Colonic mucosa (tissue), 4 donors: ENCODE data around the gene MRPL21. TPM values are rescaled to one million over a fixed set of nuclear protein-coding genes. Genes with fewer than 3 reads are reported as not detected.
A peak's percentile ranks its signal among the peaks of the same experiment; 100 is the strongest.

Experiments used
- DNase-seq: peaks from one replicate; pipeline ENCODE4 v3.0.0-alpha.2; 2020
- H3K27ac ChIP-seq: fragments of 200-600 bp; one replicate; pipeline ENCODE4 v1.8.0; 2021
- H3K27me3 ChIP-seq: fragments of 200-600 bp; one replicate; pipeline ENCODE4 v1.8.0; 2021
- H3K36me3 ChIP-seq: fragments of 200-600 bp; one replicate; pipeline ENCODE4 v1.8.0; 2021
- H3K4me1 ChIP-seq: fragments of 200-600 bp; one replicate; pipeline ENCODE4 v1.8.0; 2021; ENCODE audit warnings: mild to moderate bottlenecking
- H3K4me3 ChIP-seq: fragments of 200-600 bp; one replicate; pipeline ENCODE4 v1.8.0; 2021
- H3K9ac ChIP-seq, 2 donors: one replicate each; pipeline ENCODE4 v1.7.0; 2013; ENCODE audit warnings: control low read depth in 2 of 2, low read depth in 2 of 2, low read length in 2 of 2
- H3K9me3 ChIP-seq: fragments of 200-600 bp; one replicate; pipeline ENCODE4 v1.8.0; 2021
- intact Hi-C: fragments of 100-400 bp; cut with DNase I; formaldehyde crosslinking; loops from one replicate; pipeline ENCODE4 v1.14.1; 2022
- total RNA-seq, 2 donors: library from RNA; stranded (reverse); fragmentation: NEBNext Ultra II Directional in 1 of 2; extraction: Animal tissue kit (Norgen Biotek cat#: 25700) in 1 of 2; gene quantifications; one replicate each; pipeline ENCODE4 v1.2.1, GENCODE V29; 2021
- TF ChIP-seq, protein P1 (sequence below): fragments of 200-600 bp; IDR thresholded peaks from one replicate; pipeline ENCODE4 v1.8.0; 2022; ENCODE audit warnings: antibody characterized with exemption, mild to moderate bottlenecking
- donor health status: healthy.
- donor health status: DM: no; HTN: no; CAD: no.
- donor health status: DM: no; HTN: no; CAD: no.

The MRPL21 gene
- total RNA-seq, 2 donors from 2014 or later: 59.8 to 104 TPM

DNA sequence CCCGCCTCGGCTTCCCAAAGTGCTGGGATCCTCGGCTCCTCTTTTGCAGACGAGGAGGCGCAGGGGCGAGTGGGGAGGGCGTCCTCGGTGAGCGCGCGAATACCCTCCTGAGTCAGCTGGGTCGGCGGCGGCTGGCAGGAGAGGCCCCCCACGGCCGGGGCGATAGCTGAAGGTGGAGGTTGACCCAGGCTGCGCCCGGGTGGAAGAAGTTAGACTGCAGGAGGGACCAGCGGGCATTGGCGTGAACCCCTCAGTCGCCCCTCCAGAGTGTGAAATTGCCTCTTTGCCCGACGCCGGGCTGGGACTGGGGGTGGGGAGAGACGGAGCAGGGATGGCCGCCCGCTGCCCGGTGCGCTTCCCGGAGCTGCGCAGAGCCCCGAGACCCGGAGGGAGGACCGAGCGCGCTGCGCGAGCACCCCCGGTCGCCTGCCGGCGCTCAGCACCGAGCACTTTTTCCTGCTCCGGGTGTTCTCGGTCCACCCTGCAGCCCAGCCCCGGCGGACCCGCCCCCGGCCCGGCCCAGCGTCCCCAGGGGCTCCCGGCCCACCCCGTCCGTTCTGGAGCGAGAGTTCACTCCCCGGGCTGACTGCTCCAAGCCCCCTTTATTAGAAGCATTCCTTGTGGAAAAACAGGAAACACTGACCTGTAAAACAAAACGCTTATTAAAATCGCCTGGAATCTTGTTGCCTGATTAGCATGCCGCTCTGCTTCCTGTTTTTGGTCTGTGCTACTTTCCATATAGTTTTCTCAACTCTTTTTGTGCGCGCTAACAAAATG is 48.2 kb downstream of the MRPL21 start:
- peaks cover 10% of the 10 kb centered on the region for H3K4me1 ChIP-seq
- intact Hi-C loops: no loop called here
- H3K27ac ChIP-seq: peak overlapping the region; percentile 10
- H3K9me3 ChIP-seq: no peaks in the 10 kb centered on the region
- no peaks in the 10 kb centered on the region for H3K36me3 ChIP-seq
- DNase-seq: peak; percentile 58
- H3K9ac ChIP-seq: peak overlapping the region; percentile 55 to 63
- peak overlapping the region; percentile 47 for H3K4me3 ChIP-seq
- TF ChIP-seq, protein P1, sequence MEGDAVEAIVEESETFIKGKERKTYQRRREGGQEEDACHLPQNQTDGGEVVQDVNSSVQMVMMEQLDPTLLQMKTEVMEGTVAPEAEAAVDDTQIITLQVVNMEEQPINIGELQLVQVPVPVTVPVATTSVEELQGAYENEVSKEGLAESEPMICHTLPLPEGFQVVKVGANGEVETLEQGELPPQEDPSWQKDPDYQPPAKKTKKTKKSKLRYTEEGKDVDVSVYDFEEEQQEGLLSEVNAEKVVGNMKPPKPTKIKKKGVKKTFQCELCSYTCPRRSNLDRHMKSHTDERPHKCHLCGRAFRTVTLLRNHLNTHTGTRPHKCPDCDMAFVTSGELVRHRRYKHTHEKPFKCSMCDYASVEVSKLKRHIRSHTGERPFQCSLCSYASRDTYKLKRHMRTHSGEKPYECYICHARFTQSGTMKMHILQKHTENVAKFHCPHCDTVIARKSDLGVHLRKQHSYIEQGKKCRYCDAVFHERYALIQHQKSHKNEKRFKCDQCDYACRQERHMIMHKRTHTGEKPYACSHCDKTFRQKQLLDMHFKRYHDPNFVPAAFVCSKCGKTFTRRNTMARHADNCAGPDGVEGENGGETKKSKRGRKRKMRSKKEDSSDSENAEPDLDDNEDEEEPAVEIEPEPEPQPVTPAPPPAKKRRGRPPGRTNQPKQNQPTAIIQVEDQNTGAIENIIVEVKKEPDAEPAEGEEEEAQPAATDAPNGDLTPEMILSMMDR: peak; percentile 30
- H3K27me3 ChIP-seq: peaks cover 4% of the 10 kb centered on the region

DNA sequence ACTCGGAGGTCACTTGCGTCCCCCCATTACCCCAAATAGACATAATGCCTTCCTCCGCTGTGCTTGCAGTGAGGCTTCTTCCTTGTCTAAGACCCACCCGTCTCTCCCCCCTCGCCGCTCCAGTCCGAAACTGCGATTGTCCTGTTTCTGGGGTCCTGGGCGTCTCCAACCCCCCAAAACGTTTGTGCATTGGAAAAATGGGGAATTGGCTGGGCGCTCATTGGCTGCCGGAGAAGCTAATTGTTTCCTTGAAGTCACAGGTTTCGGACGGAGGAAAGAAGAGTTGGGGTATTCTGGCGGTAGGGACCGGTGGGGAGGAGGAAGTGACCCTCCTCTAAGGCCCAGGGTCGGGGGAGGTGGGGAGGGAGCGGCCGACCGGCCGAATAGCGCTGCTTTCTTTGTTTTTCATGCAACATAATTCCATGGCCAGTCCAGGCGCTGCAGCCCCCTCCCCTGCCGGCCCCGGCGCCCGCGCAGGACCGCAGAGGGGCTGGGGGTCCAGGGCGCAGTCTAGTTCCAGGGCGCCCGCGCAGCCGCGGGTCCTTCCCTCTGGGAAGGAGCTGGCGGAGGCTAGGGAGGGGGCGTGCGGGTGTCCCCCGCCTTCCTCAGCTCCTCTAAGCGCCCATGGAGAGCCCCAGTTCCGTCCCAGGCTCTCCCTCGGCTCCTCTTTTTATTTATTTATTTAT is 49.2 kb downstream of the MRPL21 start:
- H3K36me3 ChIP-seq: no peaks in the 10 kb centered on the region
- H3K9ac ChIP-seq: no peak overlapping the region
- TF ChIP-seq, protein P1: no peak
- intact Hi-C loops: no loop called here
- no peak for DNase-seq
- no peaks in the 10 kb centered on the region for H3K9me3 ChIP-seq
- peaks cover 4% of the 10 kb centered on the region for H3K27me3 ChIP-seq
- peaks cover 10% of the 10 kb centered on the region for H3K4me1 ChIP-seq
- H3K4me3 ChIP-seq: peak overlapping the region; percentile 47
- H3K27ac ChIP-seq: no peak overlapping the region

DNA sequence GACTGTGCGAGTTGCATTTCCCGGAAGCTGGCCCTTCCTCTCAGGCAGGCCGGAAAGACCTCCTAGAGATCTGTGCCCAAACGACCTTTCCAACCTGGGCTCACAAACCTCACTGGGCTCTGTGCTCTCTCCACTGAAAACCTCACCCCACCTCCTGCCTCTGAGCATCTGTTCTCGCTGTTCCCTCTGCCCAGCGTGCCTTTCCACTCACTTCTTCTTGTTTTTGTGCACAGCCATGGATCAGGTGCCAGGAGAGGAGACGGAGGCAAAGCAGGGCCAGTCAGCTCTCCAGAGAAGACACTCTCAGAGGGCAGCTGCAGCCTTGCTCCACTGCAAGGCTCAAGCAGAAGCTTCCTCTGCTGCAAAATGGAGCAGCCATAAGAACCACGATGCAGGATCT is 51.0 kb downstream of the MRPL21 start:
- no peaks in the 10 kb centered on the region for H3K9me3 ChIP-seq
- intact Hi-C loops: no loop called here
- DNase-seq: no peak
- TF ChIP-seq, protein P1: no peak
- no peak overlapping the region for H3K4me3 ChIP-seq
- H3K27me3 ChIP-seq: peaks cover 4% of the 10 kb centered on the region
- H3K9ac ChIP-seq: no peak overlapping the region
- H3K4me1 ChIP-seq: peaks cover 10% of the 10 kb centered on the region
- no peak overlapping the region for H3K27ac ChIP-seq
- H3K36me3 ChIP-seq: no peaks in the 10 kb centered on the region

DNA sequence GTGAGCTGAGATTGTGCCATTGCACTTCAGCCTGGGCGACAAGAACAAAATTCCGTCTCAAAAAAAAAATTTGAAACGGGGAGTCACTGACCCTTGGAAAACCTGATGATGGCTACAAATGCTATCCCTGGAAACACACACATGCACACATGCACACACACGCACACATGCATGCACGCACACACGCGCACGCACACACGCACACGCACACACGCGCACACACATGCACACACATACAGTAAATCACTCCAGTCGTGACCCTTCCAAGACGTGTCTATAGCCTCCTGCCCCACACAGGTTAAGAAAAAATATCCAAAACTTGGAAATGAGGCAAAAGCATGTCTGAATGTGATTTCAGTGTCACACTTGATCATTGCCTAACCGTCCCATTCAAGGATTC is 55.2 kb downstream of the MRPL21 start:
- no peaks in the 10 kb centered on the region for H3K9me3 ChIP-seq
- DNase-seq: no peak
- no peaks in the 10 kb centered on the region for H3K27me3 ChIP-seq
- H3K27ac ChIP-seq: no peak overlapping the region
- no peak overlapping the region for H3K9ac ChIP-seq
- TF ChIP-seq, protein P1: no peak
- H3K36me3 ChIP-seq: no peaks in the 10 kb centered on the region
- intact Hi-C loops: no loop called here
- no peaks in the 10 kb centered on the region for H3K4me1 ChIP-seq
- H3K4me3 ChIP-seq: no peak overlapping the region

DNA sequence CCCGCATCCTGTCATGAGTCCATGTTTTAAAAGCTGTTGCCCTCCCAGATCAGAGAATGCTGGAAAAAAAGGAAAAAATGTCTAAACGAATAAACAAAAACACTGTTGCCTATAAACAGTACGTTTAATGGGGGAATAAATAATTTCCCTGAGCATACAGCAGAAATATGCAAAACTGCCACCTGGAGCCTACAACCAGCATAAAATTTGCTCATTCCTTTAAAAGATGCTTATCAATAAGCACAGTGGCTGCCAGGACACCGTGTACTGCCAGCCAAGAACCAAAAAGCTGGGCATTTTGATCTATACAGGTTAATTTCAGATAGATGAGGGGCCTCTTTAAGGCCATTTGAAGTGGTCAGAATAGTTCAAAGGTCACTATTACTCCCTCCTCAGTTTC is 56.2 kb downstream of the MRPL21 start:
- no peak for DNase-seq
- TF ChIP-seq, protein P1: no peak
- intact Hi-C loops: no loop called here
- no peak overlapping the region for H3K4me3 ChIP-seq
- H3K27me3 ChIP-seq: no peaks in the 10 kb centered on the region
- H3K9ac ChIP-seq: no peak overlapping the region
- H3K9me3 ChIP-seq: no peaks in the 10 kb centered on the region
- no peaks in the 10 kb centered on the region for H3K4me1 ChIP-seq
- H3K27ac ChIP-seq: no peak overlapping the region
- no peaks in the 10 kb centered on the region for H3K36me3 ChIP-seq
